ENCODE data around the gene PREX1.
"Not testable (repeated sequence)": the region's sequence is repeated elsewhere in the genome, so short reads cannot be mapped to it uniquely, and the experiment has no call there.

PREX1 gene

GRCh38 chr20:48827855-48828733, at the start of gene PREX1:
PREX1 (minus strand) TSS chr20:48827999; CDS start chr20:48827860, 139 bp downstream.
- no peak for DNase-seq

- no peak for DNase-seq
Measured at GRCh38 chr20:48877304-48877703, 49.5 kb upstream of the PREX1 start.

- DNase-seq, result no peak
Measured at GRCh38 chr20:48875914-48876240, 48.1 kb upstream of the PREX1 start.

GRCh38 chr20:48875233-48875913, 47.6 kb upstream of the PREX1 start:
- no peak for DNase-seq

- not testable (repeated sequence) for DNase-seq
Measured at GRCh38 chr20:48869442-48869841, 41.6 kb upstream of the PREX1 start.

GRCh38 chr20:48866936-48867335, 39.1 kb upstream of the PREX1 start:
- no peak for DNase-seq

GRCh38 chr20:48864738-48865318, 37.0 kb upstream of the PREX1 start:
- DNase-seq, result no peak

GRCh38 chr20:48864254-48864653, 36.5 kb upstream of the PREX1 start:
- DNase-seq, result no peak

- no peak for DNase-seq
Measured at GRCh38 chr20:48862279-48862678, 34.5 kb upstream of the PREX1 start.

GRCh38 chr20:48861444-48861843, 33.6 kb upstream of the PREX1 start:
- DNase-seq, result no peak

- no peak for DNase-seq
Measured at GRCh38 chr20:48858075-48858790, 30.4 kb upstream of the PREX1 start.

GRCh38 chr20:48856130-48856529, 28.3 kb upstream of the PREX1 start:
- no peak for DNase-seq

GRCh38 chr20:48855046-48855445, 27.2 kb upstream of the PREX1 start:
- no peak for DNase-seq

GRCh38 chr20:48852609-48853008, 24.8 kb upstream of the PREX1 start:
- DNase-seq, result no peak

GRCh38 chr20:48851579-48851978, 23.8 kb upstream of the PREX1 start:
- DNase-seq, result no peak

GRCh38 chr20:48850977-48851299, 23.1 kb upstream of the PREX1 start:
- DNase-seq, result no peak

- DNase-seq, result peak; percentile 34
Measured at GRCh38 chr20:48850257-48850976, 22.6 kb upstream of the PREX1 start.

- DNase-seq, result no peak
Measured at GRCh38 chr20:48849779-48850178, 22.0 kb upstream of the PREX1 start.

GRCh38 chr20:48849299-48849698, 21.5 kb upstream of the PREX1 start:
- no peak for DNase-seq

GRCh38 chr20:48847498-48848205, 19.9 kb upstream of the PREX1 start:
- DNase-seq, result no peak

GRCh38 chr20:48846516-48847492, 19.0 kb upstream of the PREX1 start:
- DNase-seq, result no peak

Data from NCI-H1417 treated with DMSO at 0.1 percent for 48 hours (cell line).